GM12801 (cell line): ENCODE data around the gene USH1G.

Source experiments
- CTCF ChIP-seq: IDR thresholded peaks from one replicate; pipeline ENCODE4 v1.5.1; 2011; ENCODE audit warnings: control low read depth; ENCODE audit not compliant: insufficient read length; ENCODE audit errors: extremely low read depth

Gene USH1G

GRCh38 chr17:74952431-74953133, 29.5 kb upstream of the USH1G start:
- no peak for TF ChIP-seq CTCF

DNA sequence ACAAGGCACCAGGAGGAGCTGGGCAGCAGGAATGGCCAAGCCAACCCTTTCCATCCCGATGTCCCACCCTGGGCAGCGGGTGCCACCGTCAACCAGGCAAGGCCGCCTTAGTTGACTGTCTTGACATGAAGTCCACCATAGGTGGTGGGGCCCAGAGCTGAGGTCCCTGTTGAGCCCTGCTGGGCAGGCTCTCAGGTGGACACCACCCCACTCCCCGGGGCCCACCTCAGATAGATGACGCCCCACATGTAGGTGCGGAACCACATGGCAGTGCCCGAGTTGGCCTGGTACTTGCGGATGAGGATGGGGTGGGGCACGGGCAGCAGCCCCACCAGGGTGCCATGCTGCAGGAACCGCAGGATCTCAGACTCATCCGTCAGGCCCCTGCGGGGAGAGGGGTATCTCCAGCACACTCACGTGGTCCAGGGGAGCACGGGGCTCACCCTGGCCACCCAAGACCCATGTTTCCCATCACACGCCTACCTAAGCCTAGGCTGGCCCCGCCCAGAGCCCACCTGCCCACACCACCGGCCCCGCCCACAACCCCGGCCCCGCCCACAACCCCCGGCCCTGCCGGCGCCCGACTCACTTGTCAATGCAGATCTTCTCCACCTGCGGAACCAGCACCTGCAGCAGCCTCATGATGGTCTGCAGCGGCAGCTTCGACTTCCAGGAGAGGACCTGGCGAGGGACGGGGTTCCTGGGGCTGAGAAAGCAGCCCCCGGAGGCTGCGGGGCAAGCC, 28.8 kb upstream of the USH1G start:
- TF ChIP-seq CTCF = no peak

DNA sequence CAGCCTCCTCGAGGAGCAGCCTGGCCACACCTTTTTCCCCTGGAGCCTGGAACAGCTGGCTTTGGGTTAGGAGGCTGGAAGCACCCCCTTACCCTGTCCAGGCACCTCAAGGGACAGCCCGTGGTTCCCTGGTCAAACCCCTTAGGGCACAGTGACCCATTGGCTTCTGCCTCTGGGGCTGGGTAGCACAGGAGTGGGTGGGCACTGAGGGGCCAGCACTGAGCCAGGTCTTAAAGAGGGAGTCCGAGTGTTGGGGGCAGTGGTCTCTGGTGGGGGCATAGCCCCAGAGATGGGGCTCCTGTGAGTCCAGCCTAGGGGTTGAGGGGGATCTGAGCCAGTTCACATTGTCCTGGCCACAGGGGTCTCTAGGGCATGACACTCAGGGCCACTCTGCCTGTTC, 28.0 kb upstream of the USH1G start:
- no peak for TF ChIP-seq CTCF

- no peak for TF ChIP-seq CTCF
Measured at GRCh38 chr17:74950207-74950606, 27.2 kb upstream of the USH1G start.

DNA sequence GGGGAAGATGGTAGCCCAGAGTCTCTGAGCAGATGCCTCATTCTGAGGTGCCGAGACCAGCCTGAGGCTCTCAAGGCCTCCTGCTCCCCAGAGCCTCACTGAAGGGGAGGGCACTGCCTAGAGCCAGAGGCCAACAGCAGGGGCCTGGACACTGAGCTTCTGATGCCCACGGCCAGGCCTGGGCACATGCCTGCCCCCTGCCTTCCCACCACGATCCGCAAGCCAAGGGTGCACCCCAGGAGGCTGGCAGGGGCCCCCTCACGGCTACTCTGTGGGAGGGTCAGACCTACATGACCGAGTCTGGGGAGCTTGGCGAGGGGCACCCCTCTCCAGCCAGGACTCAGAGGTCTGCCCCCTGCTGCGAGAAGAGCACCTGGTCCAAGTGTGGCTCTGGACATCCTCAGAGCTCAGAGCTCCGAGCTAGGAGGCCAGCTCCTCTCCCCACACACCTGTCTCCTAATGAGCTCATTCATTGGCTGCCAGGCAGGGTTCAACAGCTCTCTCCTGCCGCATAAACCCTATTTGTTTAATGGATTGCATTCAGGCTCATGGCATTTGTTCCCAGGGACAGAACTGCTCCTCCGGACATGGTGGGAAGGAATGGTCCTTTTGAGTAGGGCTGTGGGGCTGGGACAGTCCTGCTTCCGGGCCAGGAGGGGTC, 26.5 kb upstream of the USH1G start:
- TF ChIP-seq CTCF = no peak

- no peak for TF ChIP-seq CTCF
Measured at GRCh38 chr17:74947041-74947754, 24.1 kb upstream of the USH1G start.

GRCh38 chr17:74946641-74947040, 23.6 kb upstream of the USH1G start:
- no peak for TF ChIP-seq CTCF
